ENCODE measurements around the gene FAM111B.

- TF ChIP-seq ZNF274 (IDR thresholded peaks at IDR 0.05; ENCODE audit: low read depth, low read length) (no peak), YY1 (IDR thresholded peaks at IDR 0.05; ENCODE audit: insufficient read depth, insufficient read length) (no peak), SUZ12 (IDR thresholded peaks at IDR 0.05; ENCODE audit: extremely low read depth, insufficient read depth, insufficient read length) (no peak)
Measured at GRCh38 chr11:59175091-59175501, 68.1 kb downstream of the FAM111B start.
